ENCODE measurements around the gene UGT2B17.
"Not testable (repeated sequence)": the region's sequence is repeated elsewhere in the genome, so short reads cannot be mapped to it uniquely, and the experiment has no call there.

Gene UGT2B17

GRCh38 chr4:68565082-68565481 lies 11.0 kb downstream of the UGT2B17 start:
- not testable (repeated sequence) for H3K4ac ChIP-seq (ENCODE audit: low read length); H3K4me2 ChIP-seq (ENCODE audit: insufficient read depth, low read length, poor library complexity, severe bottlenecking); H3K4me1 ChIP-seq (ENCODE audit: control insufficient read depth in 2 of 2, insufficient read depth in 1 of 2, low read depth in 1 of 2, low read length in 2 of 2); H4K8ac ChIP-seq (ENCODE audit: low read depth, low read length); H3K9ac ChIP-seq (ENCODE audit: low read depth, low read length, poor library complexity); H2BK120ac ChIP-seq (ENCODE audit: low read depth, low read length); DNase-seq (ENCODE audit: low spot score); H3K23ac ChIP-seq (ENCODE audit: low read depth, low read length, poor library complexity); H3K4me3 ChIP-seq (ENCODE audit: low read length in 2 of 2); H3K36me3 ChIP-seq (replicated peaks in 1 of 2; ENCODE audit: control insufficient read depth in 2 of 2, insufficient read depth in 2 of 2, low read length in 2 of 2); H2BK15ac ChIP-seq (ENCODE audit: low read length); H3K27ac ChIP-seq (replicated peaks; ENCODE audit: low read length); H2BK5ac ChIP-seq (ENCODE audit: low read length); H3K18ac ChIP-seq (ENCODE audit: low read length); H3K27me3 ChIP-seq (ENCODE audit: control insufficient read depth in 3 of 3, insufficient read depth in 3 of 3, low read depth in 1 of 3, low read length in 3 of 3); H3K9me3 ChIP-seq (replicated peaks in 1 of 2; ENCODE audit: control insufficient read depth in 2 of 2, insufficient read depth in 1 of 2, low read depth in 1 of 2, low read length in 2 of 2); H3K79me1 ChIP-seq (ENCODE audit: low read depth, low read length); H3K14ac ChIP-seq (ENCODE audit: low read length); H2AFZ ChIP-seq (ENCODE audit: low read length); H2BK12ac ChIP-seq (ENCODE audit: low read length); H2AK5ac ChIP-seq (ENCODE audit: low read depth, low read length); H4K91ac ChIP-seq (ENCODE audit: low read depth, low read length, poor library complexity)
- no CpG with 5 or more reads among the region's 1 CpG for WGBS, 2 donors (ENCODE audit: extremely low coverage in 2 of 2, insufficient read length in 2 of 2, insufficient replicate concordance in 1 of 2)

DNA sequence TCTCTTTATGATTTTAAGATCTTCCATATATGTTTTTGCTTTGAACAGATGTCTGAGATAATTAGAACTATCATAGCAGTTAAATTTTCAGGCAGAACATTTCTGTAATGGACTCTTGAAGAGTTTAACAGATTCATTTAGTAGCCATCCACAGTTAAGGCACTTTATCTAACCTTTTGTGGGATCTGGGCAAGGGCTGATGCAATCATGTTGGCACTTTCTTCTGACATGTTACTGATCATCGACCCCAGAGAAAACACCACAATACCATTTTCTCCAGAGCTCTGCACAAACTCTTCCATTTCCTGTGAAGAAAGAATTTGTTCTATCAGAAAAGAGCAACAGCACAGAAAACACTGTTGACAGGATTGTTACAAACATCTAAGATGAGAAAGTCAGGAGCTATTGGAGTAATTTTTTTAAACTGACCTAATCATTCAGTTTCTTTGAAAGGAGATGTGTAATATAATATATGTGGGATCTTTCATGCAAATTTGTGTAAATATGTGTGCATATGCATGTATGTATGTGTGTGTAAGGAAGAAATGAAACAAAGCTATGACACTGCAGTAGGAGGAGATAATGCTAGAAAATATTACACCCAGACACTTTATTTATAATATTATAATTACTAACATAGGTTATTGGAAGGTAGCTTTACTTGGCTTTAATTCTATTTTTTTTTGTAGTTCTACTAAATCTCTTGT lies 15.6 kb downstream of the UGT2B17 start:
- not testable (repeated sequence) for H3K14ac ChIP-seq (ENCODE audit: low read length); H3K4me1 ChIP-seq (ENCODE audit: control insufficient read depth in 2 of 2, insufficient read depth in 1 of 2, low read depth in 1 of 2, low read length in 2 of 2); H2AFZ ChIP-seq (ENCODE audit: low read length); H2AK5ac ChIP-seq (ENCODE audit: low read depth, low read length); H3K27me3 ChIP-seq (ENCODE audit: control insufficient read depth in 3 of 3, insufficient read depth in 3 of 3, low read depth in 1 of 3, low read length in 3 of 3); DNase-seq (ENCODE audit: low spot score); H3K9ac ChIP-seq (ENCODE audit: low read depth, low read length, poor library complexity); H3K27ac ChIP-seq (replicated peaks; ENCODE audit: low read length); H3K18ac ChIP-seq (ENCODE audit: low read length); H3K4ac ChIP-seq (ENCODE audit: low read length); H3K79me1 ChIP-seq (ENCODE audit: low read depth, low read length); H3K4me2 ChIP-seq (ENCODE audit: insufficient read depth, low read length, poor library complexity, severe bottlenecking); H3K23ac ChIP-seq (ENCODE audit: low read depth, low read length, poor library complexity); H4K91ac ChIP-seq (ENCODE audit: low read depth, low read length, poor library complexity); H3K4me3 ChIP-seq (ENCODE audit: low read length in 2 of 2); H2BK5ac ChIP-seq (ENCODE audit: low read length); H2BK12ac ChIP-seq (ENCODE audit: low read length); H4K8ac ChIP-seq (ENCODE audit: low read depth, low read length); H2BK120ac ChIP-seq (ENCODE audit: low read depth, low read length); H3K36me3 ChIP-seq (replicated peaks in 1 of 2; ENCODE audit: control insufficient read depth in 2 of 2, insufficient read depth in 2 of 2, low read length in 2 of 2); H3K9me3 ChIP-seq (replicated peaks in 1 of 2; ENCODE audit: control insufficient read depth in 2 of 2, insufficient read depth in 1 of 2, low read depth in 1 of 2, low read length in 2 of 2); H2BK15ac ChIP-seq (ENCODE audit: low read length)
- WGBS, 2 donors (ENCODE audit: extremely low coverage in 2 of 2, insufficient read length in 2 of 2, insufficient replicate concordance in 1 of 2), result no CpG with 5 or more reads among the region's 1 CpG

DNA sequence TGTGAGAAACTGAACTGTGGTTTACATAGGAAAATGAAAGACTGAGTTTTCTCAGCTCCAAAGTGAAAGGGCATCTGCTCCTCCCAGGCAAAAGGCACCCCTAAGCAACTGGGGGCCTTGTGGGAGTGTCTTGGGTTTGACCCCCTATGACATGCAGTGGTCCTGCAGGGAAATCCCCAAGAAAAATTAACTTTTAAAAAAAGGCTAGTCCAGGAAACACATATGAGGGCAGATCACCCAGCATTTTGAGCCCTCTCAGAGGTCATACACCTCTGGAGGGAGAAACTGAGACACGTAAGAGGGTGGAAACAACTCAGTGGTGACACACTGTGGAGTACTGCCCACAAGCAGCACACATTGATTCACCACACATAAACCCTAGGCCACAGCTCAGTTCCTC lies 22.3 kb downstream of the UGT2B17 start:
- not testable (repeated sequence) for H4K91ac ChIP-seq (ENCODE audit: low read depth, low read length, poor library complexity); H3K79me1 ChIP-seq (ENCODE audit: low read depth, low read length); H3K27ac ChIP-seq (replicated peaks; ENCODE audit: low read length); H3K9me3 ChIP-seq (replicated peaks in 1 of 2; ENCODE audit: control insufficient read depth in 2 of 2, insufficient read depth in 1 of 2, low read depth in 1 of 2, low read length in 2 of 2); H2BK5ac ChIP-seq (ENCODE audit: low read length); H3K4me3 ChIP-seq (ENCODE audit: low read length in 2 of 2); H3K18ac ChIP-seq (ENCODE audit: low read length); H2AK5ac ChIP-seq (ENCODE audit: low read depth, low read length); H3K4me1 ChIP-seq (ENCODE audit: control insufficient read depth in 2 of 2, insufficient read depth in 1 of 2, low read depth in 1 of 2, low read length in 2 of 2); H4K8ac ChIP-seq (ENCODE audit: low read depth, low read length); H2BK120ac ChIP-seq (ENCODE audit: low read depth, low read length); H3K14ac ChIP-seq (ENCODE audit: low read length); H2AFZ ChIP-seq (ENCODE audit: low read length); H3K23ac ChIP-seq (ENCODE audit: low read depth, low read length, poor library complexity); H3K4ac ChIP-seq (ENCODE audit: low read length); H3K36me3 ChIP-seq (replicated peaks in 1 of 2; ENCODE audit: control insufficient read depth in 2 of 2, insufficient read depth in 2 of 2, low read length in 2 of 2); H3K27me3 ChIP-seq (ENCODE audit: control insufficient read depth in 3 of 3, insufficient read depth in 3 of 3, low read depth in 1 of 3, low read length in 3 of 3); H2BK12ac ChIP-seq (ENCODE audit: low read length); H2BK15ac ChIP-seq (ENCODE audit: low read length); DNase-seq (ENCODE audit: low spot score); H3K4me2 ChIP-seq (ENCODE audit: insufficient read depth, low read length, poor library complexity, severe bottlenecking); H3K9ac ChIP-seq (ENCODE audit: low read depth, low read length, poor library complexity)
- no CpG with 5 or more reads among the region's 1 CpG for WGBS, 2 donors (ENCODE audit: extremely low coverage in 2 of 2, insufficient read length in 2 of 2, insufficient replicate concordance in 1 of 2)

DNA sequence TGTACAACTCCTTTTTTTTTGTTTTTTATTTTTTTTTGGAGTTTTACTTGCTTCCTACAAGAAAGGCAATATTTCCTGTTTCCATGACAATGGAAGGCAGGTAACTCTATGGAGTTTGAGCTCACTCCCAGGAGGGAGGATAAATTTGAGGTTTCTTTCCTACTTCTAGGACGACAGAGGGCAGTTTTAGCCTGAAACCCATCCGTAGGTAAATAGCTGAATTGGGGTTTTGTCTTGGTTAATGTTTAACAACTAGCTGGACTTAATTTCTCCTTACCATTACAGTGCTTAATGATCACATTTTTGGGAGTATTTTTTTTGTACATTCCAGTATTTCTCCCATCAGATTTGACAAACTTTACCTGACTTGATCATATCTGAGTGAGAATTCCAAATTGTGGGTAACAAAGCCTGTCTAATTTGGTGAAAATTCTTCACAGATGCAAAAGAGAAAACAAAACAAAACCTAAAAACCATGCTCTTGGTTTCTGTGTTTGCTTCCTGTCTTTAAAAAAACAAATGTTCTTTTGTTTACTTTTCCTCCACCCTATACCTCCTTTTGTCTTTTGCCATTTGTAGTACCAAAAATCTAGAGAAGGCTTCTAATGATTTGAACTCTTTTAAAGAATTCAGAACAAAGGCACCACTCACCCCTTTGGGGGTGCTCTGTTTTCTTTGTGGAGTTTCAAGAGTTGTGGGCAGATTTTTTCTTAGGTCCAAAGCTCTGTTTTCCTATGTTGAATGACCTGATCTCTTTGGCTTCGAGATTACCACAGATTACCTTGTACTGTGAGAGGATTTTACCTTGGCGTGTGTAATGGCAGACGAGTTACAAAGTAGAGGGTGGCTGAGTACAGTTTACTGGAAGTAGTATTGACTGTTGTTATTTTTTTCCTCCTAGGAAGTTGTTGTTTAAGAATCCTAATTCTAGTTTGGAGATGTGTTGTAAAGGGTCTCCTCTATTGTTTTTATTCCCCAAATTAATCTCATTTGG lies 23.0 kb downstream of the UGT2B17 start:
- not testable (repeated sequence) for H3K4ac ChIP-seq (ENCODE audit: low read length); H3K18ac ChIP-seq (ENCODE audit: low read length); H2BK5ac ChIP-seq (ENCODE audit: low read length); H3K4me2 ChIP-seq (ENCODE audit: insufficient read depth, low read length, poor library complexity, severe bottlenecking); DNase-seq (ENCODE audit: low spot score); H2AFZ ChIP-seq (ENCODE audit: low read length); H2BK15ac ChIP-seq (ENCODE audit: low read length); H3K14ac ChIP-seq (ENCODE audit: low read length); H3K23ac ChIP-seq (ENCODE audit: low read depth, low read length, poor library complexity); H2BK12ac ChIP-seq (ENCODE audit: low read length); H3K27me3 ChIP-seq (ENCODE audit: control insufficient read depth in 3 of 3, insufficient read depth in 3 of 3, low read depth in 1 of 3, low read length in 3 of 3); H3K79me1 ChIP-seq (ENCODE audit: low read depth, low read length); H4K91ac ChIP-seq (ENCODE audit: low read depth, low read length, poor library complexity); H3K27ac ChIP-seq (replicated peaks; ENCODE audit: low read length); H3K9me3 ChIP-seq (replicated peaks in 1 of 2; ENCODE audit: control insufficient read depth in 2 of 2, insufficient read depth in 1 of 2, low read depth in 1 of 2, low read length in 2 of 2); H4K8ac ChIP-seq (ENCODE audit: low read depth, low read length); H3K36me3 ChIP-seq (replicated peaks in 1 of 2; ENCODE audit: control insufficient read depth in 2 of 2, insufficient read depth in 2 of 2, low read length in 2 of 2); H2BK120ac ChIP-seq (ENCODE audit: low read depth, low read length); H3K4me1 ChIP-seq (ENCODE audit: control insufficient read depth in 2 of 2, insufficient read depth in 1 of 2, low read depth in 1 of 2, low read length in 2 of 2); H3K9ac ChIP-seq (ENCODE audit: low read depth, low read length, poor library complexity); H3K4me3 ChIP-seq (ENCODE audit: low read length in 2 of 2); H2AK5ac ChIP-seq (ENCODE audit: low read depth, low read length)
- no CpG with 5 or more reads among the region's 5 CpGs for WGBS, 2 donors (ENCODE audit: extremely low coverage in 2 of 2, insufficient read length in 2 of 2, insufficient replicate concordance in 1 of 2)

Data from neuronal stem cell (in vitro differentiated cells).